GM12891 (cell line): ENCODE results near the gene MAP3K21.
A peak's percentile ranks its signal among the peaks of the same experiment; 100 is the strongest.

Experiments
- DNase-seq: peaks from one replicate; pipeline ENCODE4 v3.0.0; 2011; ENCODE audit warnings: low spot score; ENCODE audit not compliant: insufficient read length
- FAIRE-seq: peaks from 2 replicates; lab custom pipeline; 2011; peaks lifted over from hg19 to GRCh38; lab: Jason Lieb, UNC
- PAX5 ChIP-seq: IDR thresholded peaks from 2 replicates; pipeline ENCODE4 v1.6.1; 2011; ENCODE audit warnings: low read length, moderate library complexity, mild to moderate bottlenecking; ENCODE audit not compliant: insufficient read depth, severe bottlenecking
- POLR2A ChIP-seq: IDR thresholded peaks from 2 replicates; pipeline ENCODE4 v1.6.1; 2011; ENCODE audit warnings: low read depth, low read length, control low read depth
- POLR2AphosphoS5 ChIP-seq: IDR thresholded peaks from 2 replicates; pipeline ENCODE4 v1.6.1; 2011; ENCODE audit warnings: low read depth, low read length, control low read depth
- POU2F2 ChIP-seq: IDR thresholded peaks from 2 replicates; pipeline ENCODE4 v1.6.1; 2011; ENCODE audit warnings: low read depth, mild to moderate bottlenecking, control low read depth, low read length, moderate library complexity
- SPI1 ChIP-seq: IDR thresholded peaks from 2 replicates; pipeline ENCODE4 v1.6.1; 2011; ENCODE audit warnings: low read depth, low read length, control low read depth
- TAF1 ChIP-seq: IDR thresholded peaks from 2 replicates; pipeline ENCODE4 v1.6.1; 2011; ENCODE audit warnings: low read depth, low read length, control low read depth

The MAP3K21 gene

GRCh38 chr1:233295237-233295974, 32.1 kb upstream of the MAP3K21 start, which contains the start of gene PCNX2:
Gene PCNX2, minus strand, starts transcription at chr1:233295725. Its CDS starts 247 bp downstream, at chr1:233295478.
- peak; percentile 84 for FAIRE-seq
- TF ChIP-seq TAF1 (peak; percentile 56; the same call in 1 of the 2 replicates), POLR2A (no peak)
- DNase-seq: peak; percentile 61

GRCh38 chr1:233295975-233296322, 31.6 kb upstream of the MAP3K21 start:
- FAIRE-seq: no peak
- DNase-seq: no peak
- TF ChIP-seq PAX5: no peak
- TF ChIP-seq POLR2AphosphoS5: no peak
- TF ChIP-seq POU2F2: no peak
- no peak for TF ChIP-seq TAF1

GRCh38 chr1:233299450-233299849, 28.1 kb upstream of the MAP3K21 start:
- FAIRE-seq (no peak), DNase-seq (no peak)
- TF ChIP-seq TAF1: no peak
- no peak for TF ChIP-seq POLR2AphosphoS5
- TF ChIP-seq POU2F2: no peak
- TF ChIP-seq SPI1: no peak
- TF ChIP-seq POLR2A: no peak
- no peak for TF ChIP-seq PAX5

GRCh38 chr1:233300326-233300725, 27.2 kb upstream of the MAP3K21 start:
- FAIRE-seq: no peak
- TF ChIP-seq TAF1 (no peak), POLR2AphosphoS5 (no peak), POLR2A (no peak), POU2F2 (no peak), PAX5 (no peak), SPI1 (no peak)

GRCh38 chr1:233304489-233305102, 22.9 kb upstream of the MAP3K21 start:
- no peak for TF ChIP-seq PAX5
- no peak for TF ChIP-seq TAF1
- no peak for TF ChIP-seq POU2F2
- TF ChIP-seq SPI1: no peak
- no peak for TF ChIP-seq POLR2AphosphoS5
- TF ChIP-seq POLR2A: no peak
- DNase-seq (no peak), FAIRE-seq (peak; percentile 23)

More at GRCh38 chr1:233300326-233300725, 27.2 kb upstream of the MAP3K21 start:
- DNase-seq: no peak

GRCh38 chr1:233313434-233314155, 13.9 kb upstream of the MAP3K21 start:
- no peak for FAIRE-seq
- DNase-seq: no peak
- no peak for TF ChIP-seq PAX5
- no peak for TF ChIP-seq POLR2A
- no peak for TF ChIP-seq TAF1
- TF ChIP-seq SPI1: no peak
- TF ChIP-seq POU2F2: no peak
- no peak for TF ChIP-seq POLR2AphosphoS5

GRCh38 chr1:233315718-233316301, 11.7 kb upstream of the MAP3K21 start:
- TF ChIP-seq POU2F2: no peak
- TF ChIP-seq POLR2A: no peak
- no peak for TF ChIP-seq SPI1
- TF ChIP-seq PAX5: no peak
- TF ChIP-seq POLR2AphosphoS5: no peak
- no peak for TF ChIP-seq TAF1
- DNase-seq (no peak), FAIRE-seq (no peak)

GRCh38 chr1:233316473-233316872, 11.1 kb upstream of the MAP3K21 start:
- no peak for TF ChIP-seq TAF1
- TF ChIP-seq POU2F2: no peak
- no peak for TF ChIP-seq SPI1
- no peak for TF ChIP-seq POLR2AphosphoS5
- no peak for TF ChIP-seq POLR2A
- no peak for TF ChIP-seq PAX5
- FAIRE-seq (no peak), DNase-seq (no peak)

- DNase-seq (no peak), FAIRE-seq (no peak)
- TF ChIP-seq SPI1 (no peak), TAF1 (no peak), POLR2A (no peak), POLR2AphosphoS5 (no peak), PAX5 (no peak), POU2F2 (no peak)
These were observed 8.3 kb upstream of the MAP3K21 start for GRCh38 chr1:233319272-233319671.

- DNase-seq: no peak
- FAIRE-seq: no peak
- TF ChIP-seq TAF1: no peak
These were observed 7.5 kb upstream of the MAP3K21 start for GRCh38 chr1:233320023-233320422.
